ENCODE data around the gene PRKG1. TPM values are rescaled to one million over a fixed set of nuclear protein-coding genes. Genes with fewer than 3 reads are reported as not detected.

Gene PRKG1
- total RNA-seq, 1 experiment from 2014 or later, result 0.21 TPM

GRCh38 chr10:52092390-52092789 lies 1018.1 kb downstream of the PRKG1 start:
- H3K36me3 Mint-ChIP-seq (ENCODE audit: insufficient read depth, unreplicated experiment), result no peaks in the 10 kb centered on the region
- no peak for TF ChIP-seq CTCF (IDR thresholded peaks at IDR 0.05; ENCODE audit: unreplicated experiment)
- H3K4me1 Mint-ChIP-seq (ENCODE audit: low read depth, unreplicated experiment), result no peaks in the 10 kb centered on the region
- intact Hi-C loops (cut with micrococcal nuclease; ENCODE audit: unreplicated experiment), result no loop called here
- DNase-seq, result no peak
- no peaks in the 10 kb centered on the region for H3K9me3 Mint-ChIP-seq (ENCODE audit: low read depth, unreplicated experiment)
- CTCF ChIA-PET, result no interaction called here
- no peaks in the 10 kb centered on the region for H3K27me3 Mint-ChIP-seq (ENCODE audit: unreplicated experiment)
- no TSS peak for BruUV-seq (replicated peaks)
- no peak overlapping the region for H3K4me3 Mint-ChIP-seq (ENCODE audit: low read depth, unreplicated experiment)
- no peak overlapping the region for H3K27ac Mint-ChIP-seq (ENCODE audit: unreplicated experiment)

- BruUV-seq (replicated peaks), result no TSS peak
- intact Hi-C loops (cut with micrococcal nuclease; ENCODE audit: unreplicated experiment), result no loop called here
- no peaks in the 10 kb centered on the region for H3K4me1 Mint-ChIP-seq (ENCODE audit: low read depth, unreplicated experiment)
- H3K27ac Mint-ChIP-seq (ENCODE audit: unreplicated experiment), result no peak overlapping the region
- DNase-seq, result no peak
- CTCF ChIA-PET, result no interaction called here
- H3K9me3 Mint-ChIP-seq (ENCODE audit: low read depth, unreplicated experiment), result no peaks in the 10 kb centered on the region
- no peak for TF ChIP-seq CTCF (IDR thresholded peaks at IDR 0.05; ENCODE audit: unreplicated experiment)
- H3K36me3 Mint-ChIP-seq (ENCODE audit: insufficient read depth, unreplicated experiment), result no peaks in the 10 kb centered on the region
- no peak overlapping the region for H3K4me3 Mint-ChIP-seq (ENCODE audit: low read depth, unreplicated experiment)
- no peaks in the 10 kb centered on the region for H3K27me3 Mint-ChIP-seq (ENCODE audit: unreplicated experiment)
Measured at GRCh38 chr10:52098130-52098529, 1023.8 kb downstream of the PRKG1 start.

- H3K36me3 Mint-ChIP-seq (ENCODE audit: insufficient read depth, unreplicated experiment), result no peaks in the 10 kb centered on the region
- DNase-seq, result no peak
- no peaks in the 10 kb centered on the region for H3K4me1 Mint-ChIP-seq (ENCODE audit: low read depth, unreplicated experiment)
- BruUV-seq (replicated peaks), result no TSS peak
- H3K9me3 Mint-ChIP-seq (ENCODE audit: low read depth, unreplicated experiment), result no peaks in the 10 kb centered on the region
- H3K4me3 Mint-ChIP-seq (ENCODE audit: low read depth, unreplicated experiment), result no peak overlapping the region
- H3K27me3 Mint-ChIP-seq (ENCODE audit: unreplicated experiment), result no peaks in the 10 kb centered on the region
- H3K27ac Mint-ChIP-seq (ENCODE audit: unreplicated experiment), result no peak overlapping the region
- TF ChIP-seq CTCF (IDR thresholded peaks at IDR 0.05; ENCODE audit: unreplicated experiment), result no peak
- intact Hi-C loops (cut with micrococcal nuclease; ENCODE audit: unreplicated experiment), result no loop called here
- CTCF ChIA-PET, result no interaction called here
Measured at GRCh38 chr10:52099026-52099600, 1024.8 kb downstream of the PRKG1 start.

GRCh38 chr10:52100011-52100547 lies 1025.8 kb downstream of the PRKG1 start:
- CTCF ChIA-PET, result interaction anchor here (0.6 kb wide), 1 partner anchor 1109 kb away, joined by 3 read pairs; no protein-coding TSS in a partner anchor

More at GRCh38 chr10:52100011-52100547, 1025.8 kb downstream of the PRKG1 start:
- Mint-ChIP-seq H3K4me1 (ENCODE audit: low read depth, unreplicated experiment) (no peaks in the 10 kb centered on the region), H3K27ac (ENCODE audit: unreplicated experiment) (no peak overlapping the region), H3K36me3 (ENCODE audit: insufficient read depth, unreplicated experiment) (no peaks in the 10 kb centered on the region), H3K4me3 (ENCODE audit: low read depth, unreplicated experiment) (no peak overlapping the region), H3K27me3 (ENCODE audit: unreplicated experiment) (no peaks in the 10 kb centered on the region), H3K9me3 (ENCODE audit: low read depth, unreplicated experiment) (no peaks in the 10 kb centered on the region)
- DNase-seq, result no peak
- no TSS peak for BruUV-seq (replicated peaks)
- intact Hi-C loops (cut with micrococcal nuclease; ENCODE audit: unreplicated experiment), result no loop called here
- no peak for TF ChIP-seq CTCF (IDR thresholded peaks at IDR 0.05; ENCODE audit: unreplicated experiment)
